CMK (cell line): Measurements from ENCODE around the gene OR51Q1.

Source experiments
- DNase-seq: peaks from one replicate; pipeline ENCODE4 v3.0.0-alpha.2; 2010; ENCODE audit warnings: low read depth

OR51Q1 gene, protein sequence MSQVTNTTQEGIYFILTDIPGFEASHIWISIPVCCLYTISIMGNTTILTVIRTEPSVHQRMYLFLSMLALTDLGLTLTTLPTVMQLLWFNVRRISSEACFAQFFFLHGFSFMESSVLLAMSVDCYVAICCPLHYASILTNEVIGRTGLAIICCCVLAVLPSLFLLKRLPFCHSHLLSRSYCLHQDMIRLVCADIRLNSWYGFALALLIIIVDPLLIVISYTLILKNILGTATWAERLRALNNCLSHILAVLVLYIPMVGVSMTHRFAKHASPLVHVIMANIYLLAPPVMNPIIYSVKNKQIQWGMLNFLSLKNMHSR

DNA sequence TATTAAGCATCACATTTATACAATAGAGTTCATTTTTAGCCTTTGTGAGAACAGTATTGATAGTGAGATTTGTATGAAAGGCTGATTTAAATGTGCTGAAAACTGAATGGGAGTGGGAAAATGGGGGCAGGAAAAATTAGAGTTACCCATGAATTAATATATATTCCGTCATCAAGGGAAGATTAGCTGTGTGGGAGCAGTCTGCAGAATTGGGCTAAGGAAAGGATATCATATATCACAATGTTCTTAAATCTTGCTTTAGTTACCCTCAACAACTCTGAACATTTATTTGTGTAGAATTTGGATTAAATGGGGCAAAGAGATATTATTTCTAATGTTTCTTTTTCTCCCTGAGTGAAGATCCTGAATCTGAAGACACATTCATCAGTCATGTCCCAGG, at the start of gene OR51Q1:
Gene OR51Q1, plus strand, starts transcription at position 301 of the 400 bp plus-strand sequence. Its CDS starts 90 bp downstream, at position 391.
- no peak for DNase-seq

DNA sequence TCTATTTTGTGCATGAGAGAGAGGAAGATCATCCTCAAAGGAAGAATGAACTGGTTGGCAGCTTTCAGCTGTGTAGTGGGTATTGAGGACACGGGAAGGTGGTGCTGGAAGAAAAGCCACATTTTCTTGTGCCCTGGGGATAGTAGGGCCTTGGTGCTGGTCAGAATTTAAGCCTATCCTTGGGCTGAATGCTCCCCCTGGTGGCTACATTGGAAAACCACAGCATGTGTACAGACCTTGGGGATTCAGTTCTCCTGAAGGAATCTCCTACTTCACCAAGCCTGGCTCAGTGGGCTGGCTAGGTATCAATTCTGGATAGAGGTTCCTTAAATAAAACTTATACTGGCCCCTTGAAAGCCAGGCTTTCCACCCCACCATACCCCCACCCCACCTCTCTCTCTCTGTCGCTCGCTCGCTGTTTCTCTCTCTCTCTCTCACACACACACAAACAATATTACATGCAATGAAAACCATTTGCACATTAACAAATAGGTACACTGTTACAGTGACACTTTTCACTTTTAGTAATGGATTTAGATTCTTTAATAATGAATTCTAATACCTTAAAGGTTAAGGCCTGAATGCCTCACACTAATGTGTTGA, 41.1 kb upstream of the OR51Q1 start:
- DNase-seq, result peak; percentile 25

DNA sequence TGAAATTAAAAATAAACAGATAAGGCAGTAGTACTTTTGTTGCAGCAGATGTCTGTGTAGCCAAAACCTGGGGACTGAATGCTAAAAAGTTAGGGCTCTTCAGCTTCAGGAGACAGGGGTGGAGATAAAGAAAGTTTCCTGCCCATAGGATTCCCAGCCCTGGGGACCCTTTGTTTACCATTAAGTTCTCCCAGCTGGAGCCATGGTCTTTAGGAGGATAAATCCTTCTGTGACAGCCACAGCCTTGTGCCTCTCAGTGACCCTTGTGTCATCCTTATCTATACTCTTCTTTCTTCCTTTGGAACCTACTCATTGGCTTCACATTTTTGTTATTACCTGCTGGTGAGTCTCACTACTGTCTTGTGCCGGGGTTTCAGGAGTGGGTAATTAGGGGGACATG, 38.3 kb upstream of the OR51Q1 start, which contains the start of gene OR51M1:
Gene OR51M1, plus strand, starts transcription at position 237 of the 400 bp plus-strand sequence. CDS start 5,587 bp downstream, outside the sequence.
- DNase-seq, result no peak

DNA sequence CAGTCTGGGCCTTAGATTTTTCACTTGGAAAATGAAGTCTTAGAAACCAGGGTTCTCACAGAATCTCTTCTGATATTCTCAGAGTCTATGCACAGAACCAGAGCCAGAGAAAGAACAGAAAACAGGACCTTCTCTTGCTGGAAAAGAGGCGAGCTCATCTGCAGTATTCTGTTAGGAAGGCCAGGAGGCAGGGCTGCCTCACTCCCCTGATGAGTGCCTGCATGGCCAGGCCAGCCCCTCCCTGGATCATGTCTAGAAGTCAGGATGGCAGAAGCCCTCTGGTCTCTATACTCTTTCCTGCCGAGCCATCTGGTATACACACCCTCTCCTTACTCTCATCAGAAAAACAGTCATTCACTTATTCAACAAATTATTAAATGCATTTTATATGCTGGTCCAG, 37.6 kb upstream of the OR51Q1 start:
- no peak for DNase-seq

DNA sequence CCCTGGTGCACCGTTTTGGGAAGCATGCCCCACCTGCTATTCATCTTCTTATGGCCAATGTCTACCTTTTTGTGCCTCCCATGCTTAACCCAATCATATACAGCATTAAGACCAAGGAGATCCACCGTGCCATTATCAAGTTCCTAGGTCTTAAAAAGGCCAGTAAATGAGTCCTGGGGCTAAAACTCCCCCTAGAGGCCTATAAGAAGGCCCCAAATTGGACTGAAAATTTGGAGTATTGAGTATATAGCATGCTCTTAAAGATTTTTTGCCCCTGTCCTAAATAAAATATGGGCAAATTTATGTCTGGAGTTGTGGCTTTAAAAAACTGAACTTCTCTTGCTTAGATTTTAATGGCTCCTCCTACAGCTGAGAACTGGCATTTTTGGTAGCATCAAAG, 31.7 kb upstream of the OR51Q1 start:
- no peak for DNase-seq

DNA sequence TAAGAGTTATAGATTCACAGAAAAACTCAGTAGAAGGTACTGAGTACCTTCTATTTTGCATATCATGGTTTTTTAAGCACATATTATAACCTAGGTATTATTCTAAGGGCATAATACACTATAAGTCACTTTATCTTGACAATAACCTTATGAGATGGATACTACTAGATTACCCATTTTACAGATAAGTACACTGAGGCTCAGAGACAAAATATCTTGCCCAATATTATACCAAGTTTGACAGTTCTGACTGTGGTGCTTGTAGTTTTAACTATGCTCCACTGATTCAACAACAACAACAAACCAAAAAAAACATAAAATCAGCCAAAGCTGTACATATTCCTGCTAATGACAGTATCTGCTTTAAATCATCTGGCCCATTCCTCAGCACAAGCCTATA, 27.8 kb upstream of the OR51Q1 start:
- DNase-seq, result no peak

DNA sequence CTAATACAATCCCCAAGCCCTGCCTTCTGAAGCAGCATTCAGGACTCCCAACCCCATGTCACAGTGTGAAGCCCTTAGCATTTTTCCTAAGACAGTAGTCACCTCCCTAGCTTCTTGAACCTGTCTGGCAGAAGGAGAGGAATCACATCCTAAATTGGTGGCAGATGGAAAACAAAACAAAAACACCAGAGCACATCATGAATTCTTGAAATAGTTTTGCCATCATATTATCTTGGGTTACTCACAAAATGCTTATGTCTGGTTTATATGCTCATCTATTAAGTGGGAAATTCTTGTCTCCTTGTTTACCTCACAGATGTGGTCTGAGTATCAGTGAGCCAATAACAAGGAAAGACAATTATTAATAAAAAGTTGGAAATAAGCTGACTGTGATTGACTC, 23.0 kb upstream of the OR51Q1 start:
- DNase-seq, result no peak

DNA sequence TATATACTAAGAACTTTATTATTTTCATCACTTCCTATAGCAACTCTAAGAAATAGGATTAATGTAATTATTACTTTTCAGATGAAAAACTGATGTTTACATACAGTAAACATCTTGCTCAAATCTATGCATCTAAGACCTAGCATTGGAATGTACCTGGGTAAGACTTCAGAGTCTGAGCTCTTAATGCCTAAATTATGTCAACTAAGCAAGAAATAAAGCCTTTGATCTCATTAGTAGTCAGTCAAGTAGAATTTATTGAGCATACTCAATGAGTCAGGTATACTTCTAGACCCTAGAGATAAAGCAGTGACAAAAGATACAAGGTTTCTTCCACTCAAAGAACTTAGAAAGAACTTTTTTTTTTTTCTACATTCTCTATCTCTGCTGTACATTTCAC, 16.7 kb upstream of the OR51Q1 start:
- no peak for DNase-seq

DNA sequence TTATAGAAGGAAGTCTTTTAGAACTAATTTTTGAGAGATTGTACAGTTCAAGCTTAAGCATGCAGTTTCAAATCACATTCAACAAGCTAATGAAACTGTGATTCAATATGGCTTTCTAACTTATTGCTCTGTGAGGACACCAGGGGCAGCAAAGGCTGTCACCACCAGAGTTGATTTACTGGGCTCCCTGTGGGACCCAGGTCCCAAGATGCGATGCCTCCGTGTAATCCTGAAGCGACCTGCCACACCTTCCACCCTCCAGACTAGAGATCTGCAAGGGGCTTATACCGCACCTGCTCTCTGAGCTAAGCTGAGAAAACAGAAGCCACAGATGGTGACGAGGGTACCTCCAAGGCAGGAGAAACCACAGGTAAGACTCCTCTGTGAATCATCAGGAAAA, 918 bp upstream of the OR51Q1 start:
- DNase-seq, result no peak

DNA sequence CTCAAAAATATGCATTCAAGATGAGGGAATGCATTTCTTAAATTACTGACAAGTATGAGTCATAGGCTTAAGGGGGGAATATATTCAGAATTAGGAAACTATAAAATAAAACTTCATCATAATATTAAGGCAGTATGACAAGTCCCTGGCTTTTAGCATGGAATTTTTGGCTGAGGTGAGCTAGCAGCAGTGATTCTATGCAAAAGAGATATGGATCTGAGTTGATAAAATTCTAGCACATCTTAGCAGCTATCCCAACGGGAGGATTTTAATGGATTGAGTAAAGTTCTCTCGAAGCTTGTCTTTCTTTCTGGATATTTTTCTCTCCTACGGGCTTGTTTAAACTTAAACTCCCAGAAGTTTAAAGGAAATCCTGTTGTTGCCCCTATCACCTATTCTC, 1.2 kb downstream of the OR51Q1 start:
- DNase-seq, result no peak

DNA sequence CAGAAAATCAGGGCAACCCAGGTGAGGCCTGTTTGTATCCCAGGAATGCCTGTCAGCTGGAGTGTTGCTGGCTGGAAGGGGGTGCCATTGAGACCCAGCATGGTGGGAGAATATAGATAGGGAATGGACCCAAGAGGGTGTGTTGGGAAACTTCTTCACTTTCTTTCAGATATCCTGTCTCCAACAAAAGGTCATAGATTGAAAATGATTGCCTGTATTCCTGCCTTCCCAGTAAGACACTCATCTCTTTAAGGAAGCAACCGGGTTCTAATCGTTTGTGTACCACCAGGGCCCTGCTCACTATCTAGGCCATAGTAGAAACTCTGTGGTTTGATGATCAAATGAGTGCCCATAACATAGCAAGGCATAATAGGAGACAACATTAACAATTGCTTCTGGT, 19.5 kb downstream of the OR51Q1 start, which contains the start of gene OR51I1:
Gene OR51I1, minus strand, starts transcription at position 101 of the 400 bp plus-strand sequence. Its CDS starts 0 bp downstream, at position 101.
- no peak for DNase-seq

DNA sequence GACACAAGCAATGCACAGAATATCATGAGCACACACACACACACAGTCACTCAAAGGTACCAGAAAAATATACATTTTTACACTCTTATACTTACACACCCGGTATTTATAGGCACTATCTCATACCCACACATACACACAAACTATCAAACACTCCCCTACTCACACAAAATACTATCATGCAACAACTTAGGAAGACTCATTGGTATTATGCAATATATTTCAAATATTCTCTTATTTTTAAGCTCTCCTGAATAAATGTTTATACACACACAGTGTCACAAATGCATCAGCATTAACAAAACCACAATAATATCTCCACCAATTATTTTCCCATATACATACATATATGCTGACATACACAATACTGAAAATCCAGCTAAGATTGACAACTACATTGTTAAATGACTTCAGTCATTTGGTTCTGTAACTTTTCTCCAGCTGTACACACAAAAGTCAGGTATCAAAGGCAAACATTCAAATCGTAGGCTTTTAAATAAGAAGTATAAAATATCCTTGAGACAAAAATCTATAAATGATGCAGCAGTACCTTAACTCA, 22.0 kb downstream of the OR51Q1 start:
- DNase-seq, result no peak

DNA sequence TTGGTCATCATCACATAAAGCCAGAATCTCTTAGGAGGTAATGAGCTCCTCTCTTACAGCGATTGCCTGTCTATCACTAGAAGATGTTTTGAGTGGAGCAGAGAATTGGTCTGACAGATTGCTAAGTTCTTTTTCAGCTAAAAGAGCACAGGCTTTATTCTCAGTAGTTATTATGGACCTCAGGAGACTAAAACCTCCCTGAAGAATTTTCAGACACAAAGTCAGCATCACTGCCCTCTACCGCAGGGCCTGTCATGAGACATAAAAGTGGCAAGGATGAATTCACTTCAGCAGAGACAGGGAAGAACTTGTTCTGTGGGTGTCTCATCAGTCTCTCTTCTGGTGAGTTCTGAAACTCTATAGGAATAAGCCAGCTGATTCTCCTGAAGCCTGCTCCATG, 27.1 kb downstream of the OR51Q1 start, which contains the start of gene OR51I2:
Gene OR51I2, plus strand, starts transcription at position 301 of the 400 bp plus-strand sequence. CDS start 4,166 bp downstream, outside the sequence.
- no peak for DNase-seq

DNA sequence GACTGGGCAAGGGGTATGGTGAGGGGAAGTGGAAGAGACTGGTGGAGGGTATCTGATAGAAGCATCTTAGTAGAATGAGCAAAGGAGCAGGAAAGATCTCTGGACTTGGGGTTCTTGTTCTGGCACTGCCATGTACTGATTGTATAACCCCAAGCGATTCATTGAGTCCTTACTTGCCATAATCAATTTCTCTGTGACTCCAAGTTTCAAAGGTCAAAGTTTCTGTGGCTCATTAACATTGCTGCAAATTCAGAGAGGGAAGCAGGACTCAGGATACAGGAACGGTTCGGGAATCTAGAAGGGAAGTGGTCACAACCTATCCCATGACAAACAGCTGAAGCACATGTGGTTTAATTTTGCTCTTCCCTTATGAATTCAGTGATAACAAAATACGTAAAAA, 27.5 kb downstream of the OR51Q1 start:
- no peak for DNase-seq

DNA sequence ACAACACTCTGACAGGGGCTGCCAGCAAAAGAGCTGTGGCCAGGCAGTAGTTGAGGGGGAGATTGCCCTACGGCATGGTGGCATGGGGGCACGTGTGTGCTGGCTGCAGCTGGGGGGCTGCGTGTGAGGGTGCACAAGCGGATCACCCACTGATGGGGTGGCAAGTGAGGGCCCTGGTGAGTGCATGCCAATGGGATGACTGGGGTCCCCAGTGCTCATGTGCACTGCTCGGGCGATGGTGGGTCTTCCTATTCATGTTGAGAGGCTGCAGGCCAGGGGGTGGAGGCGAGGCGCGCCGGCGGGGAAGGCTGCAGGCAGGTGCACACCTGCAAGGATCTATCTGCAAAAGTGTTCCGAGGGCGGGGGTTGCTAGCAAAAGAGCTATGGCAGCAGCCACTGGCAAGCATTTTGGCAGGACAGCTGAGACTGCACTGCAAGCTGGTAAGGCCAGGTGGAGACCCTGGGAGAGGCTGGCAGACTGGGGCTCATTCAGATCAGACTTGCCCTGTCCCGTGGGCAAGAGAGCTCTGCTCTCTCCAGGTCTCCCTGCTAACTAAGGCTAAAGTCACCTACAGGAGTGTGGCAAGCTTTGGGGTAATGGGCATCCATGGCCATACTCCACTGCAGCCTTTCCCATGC, 39.2 kb downstream of the OR51Q1 start:
- DNase-seq, result no peak

DNA sequence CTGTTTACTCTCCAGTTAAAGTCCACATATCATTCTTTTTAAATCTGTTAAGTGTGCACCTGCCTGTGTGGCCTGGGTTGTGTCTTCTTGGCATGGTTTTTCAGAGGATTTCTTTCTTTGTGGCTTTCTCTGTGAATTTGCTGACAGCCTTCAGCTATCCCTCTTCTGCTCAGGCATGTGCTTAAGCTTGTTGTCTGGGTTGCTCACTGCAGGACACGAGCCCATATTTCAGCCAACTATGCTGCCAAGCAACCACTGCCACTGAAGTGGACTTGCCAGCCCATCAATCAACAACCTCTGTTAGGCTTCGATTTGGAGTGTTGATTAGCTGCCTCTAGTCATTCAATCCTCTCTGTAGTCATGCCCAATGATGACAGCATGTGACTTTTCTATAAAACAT, 45.6 kb downstream of the OR51Q1 start:
- no peak for DNase-seq
